Neural progenitor cell (in vitro differentiated cells): ENCODE measurements around the gene LRRC36.

Experiments
- EZH2phosphoT487 ChIP-seq: fragments of 200-600 bp; sonication (generic); IDR thresholded peaks from 2 replicates; pipeline ENCODE4 v1.6.1; 2017; ENCODE audit warnings: antibody characterized with exemption
- TF ChIP-seq, protein P1 (sequence below): fragments of 200-600 bp; sonication (generic); IDR thresholded peaks from 2 replicates; pipeline ENCODE4 v1.5.1; 2017; ENCODE audit warnings: antibody characterized with exemption, mild to moderate bottlenecking

GRCh38 chr16:67302970-67303369, 23.6 kb upstream of the LRRC36 start:
- TF ChIP-seq, protein P1, sequence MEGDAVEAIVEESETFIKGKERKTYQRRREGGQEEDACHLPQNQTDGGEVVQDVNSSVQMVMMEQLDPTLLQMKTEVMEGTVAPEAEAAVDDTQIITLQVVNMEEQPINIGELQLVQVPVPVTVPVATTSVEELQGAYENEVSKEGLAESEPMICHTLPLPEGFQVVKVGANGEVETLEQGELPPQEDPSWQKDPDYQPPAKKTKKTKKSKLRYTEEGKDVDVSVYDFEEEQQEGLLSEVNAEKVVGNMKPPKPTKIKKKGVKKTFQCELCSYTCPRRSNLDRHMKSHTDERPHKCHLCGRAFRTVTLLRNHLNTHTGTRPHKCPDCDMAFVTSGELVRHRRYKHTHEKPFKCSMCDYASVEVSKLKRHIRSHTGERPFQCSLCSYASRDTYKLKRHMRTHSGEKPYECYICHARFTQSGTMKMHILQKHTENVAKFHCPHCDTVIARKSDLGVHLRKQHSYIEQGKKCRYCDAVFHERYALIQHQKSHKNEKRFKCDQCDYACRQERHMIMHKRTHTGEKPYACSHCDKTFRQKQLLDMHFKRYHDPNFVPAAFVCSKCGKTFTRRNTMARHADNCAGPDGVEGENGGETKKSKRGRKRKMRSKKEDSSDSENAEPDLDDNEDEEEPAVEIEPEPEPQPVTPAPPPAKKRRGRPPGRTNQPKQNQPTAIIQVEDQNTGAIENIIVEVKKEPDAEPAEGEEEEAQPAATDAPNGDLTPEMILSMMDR = no peak
- no peak for TF ChIP-seq EZH2phosphoT487
